HCT116 (cell line): ENCODE measurements around the gene LRP1B.

Experiments used
- EZH2 ChIP-seq: fragments of 200-600 bp; sonication (generic); IDR thresholded peaks from 2 replicates; pipeline ENCODE4 v1.6.1; 2017; ENCODE audit warnings: antibody characterized with exemption, mixed run types
- EZH2phosphoT487 ChIP-seq: fragments of 200-600 bp; IDR thresholded peaks from 2 replicates; pipeline ENCODE4 v1.6.1; 2018; ENCODE audit warnings: antibody characterized with exemption, borderline replicate concordance
- MAX ChIP-seq: IDR thresholded peaks from 2 replicates; pipeline ENCODE4 v1.6.1; 2012
- POLR2A ChIP-seq: IDR thresholded peaks from 2 replicates; pipeline ENCODE4 v1.7.0; 2011; ENCODE audit warnings: borderline replicate concordance; ENCODE audit not compliant: insufficient read depth, insufficient read length; ENCODE audit errors: extremely low read depth
- POLR2AphosphoS5 ChIP-seq: IDR thresholded peaks from 2 replicates; pipeline ENCODE4 v1.6.1; 2011; ENCODE audit warnings: mild to moderate bottlenecking, low read depth, low read length, moderate library complexity
- REST ChIP-seq: IDR thresholded peaks from 2 replicates; pipeline ENCODE4 v1.6.1; 2012; ENCODE audit warnings: low read depth
- SRF ChIP-seq: IDR thresholded peaks from 2 replicates; pipeline ENCODE4 v1.6.1; 2012; ENCODE audit warnings: low read depth
- YY1 ChIP-seq: IDR thresholded peaks from 2 replicates; pipeline ENCODE4 v1.6.1; 2011; ENCODE audit warnings: low read length, low read depth, moderate library complexity, mild to moderate bottlenecking; ENCODE audit not compliant: insufficient replicate concordance; ENCODE audit errors: extremely low read depth
- ZNF274 ChIP-seq: fragments of 200-500 bp; sonication (Bioruptor generic); IDR thresholded peaks from 2 replicates; pipeline ENCODE4 v1.6.1; 2014; ENCODE audit warnings: mild to moderate bottlenecking, low read depth, low read length, inconsistent platforms
- TF ChIP-seq, protein P1 (sequence below), 3 experiments: fragments of 200-600 bp in 1 of 3; sonication (generic) in 1 of 3; IDR thresholded peaks in 2 of 3; conservative IDR thresholded peaks in 1 of 3; 2 replicates each; pipeline ENCODE4 v1.5.1; 2012 to 2017; ENCODE audit warnings: low read depth in 2 of 3, low read length in 2 of 3, antibody characterized with exemption in 1 of 3, borderline replicate concordance in 1 of 3, control low read depth in 1 of 3, mild to moderate bottlenecking in 1 of 3, mixed read lengths in 1 of 3, mixed run types in 1 of 3, moderate library complexity in 1 of 3; ENCODE audit not compliant: insufficient read depth in 1 of 3

GRCh38 chr2:140359056-140359771, 1771.6 kb downstream of the LRP1B start:
- TF ChIP-seq REST (no peak), EZH2 (no peak), MAX (no peak), SRF (no peak), POLR2AphosphoS5 (no peak), YY1 (no peak), ZNF274 (no peak), POLR2A (no peak), EZH2phosphoT487 (no peak)
- TF ChIP-seq, protein P1, sequence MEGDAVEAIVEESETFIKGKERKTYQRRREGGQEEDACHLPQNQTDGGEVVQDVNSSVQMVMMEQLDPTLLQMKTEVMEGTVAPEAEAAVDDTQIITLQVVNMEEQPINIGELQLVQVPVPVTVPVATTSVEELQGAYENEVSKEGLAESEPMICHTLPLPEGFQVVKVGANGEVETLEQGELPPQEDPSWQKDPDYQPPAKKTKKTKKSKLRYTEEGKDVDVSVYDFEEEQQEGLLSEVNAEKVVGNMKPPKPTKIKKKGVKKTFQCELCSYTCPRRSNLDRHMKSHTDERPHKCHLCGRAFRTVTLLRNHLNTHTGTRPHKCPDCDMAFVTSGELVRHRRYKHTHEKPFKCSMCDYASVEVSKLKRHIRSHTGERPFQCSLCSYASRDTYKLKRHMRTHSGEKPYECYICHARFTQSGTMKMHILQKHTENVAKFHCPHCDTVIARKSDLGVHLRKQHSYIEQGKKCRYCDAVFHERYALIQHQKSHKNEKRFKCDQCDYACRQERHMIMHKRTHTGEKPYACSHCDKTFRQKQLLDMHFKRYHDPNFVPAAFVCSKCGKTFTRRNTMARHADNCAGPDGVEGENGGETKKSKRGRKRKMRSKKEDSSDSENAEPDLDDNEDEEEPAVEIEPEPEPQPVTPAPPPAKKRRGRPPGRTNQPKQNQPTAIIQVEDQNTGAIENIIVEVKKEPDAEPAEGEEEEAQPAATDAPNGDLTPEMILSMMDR (IDR thresholded peaks at IDR 0.05 in 2 of 3, conservative IDR thresholded peaks at IDR 0.05 in 1 of 3; ENCODE audit: borderline replicate concordance in 1 of 3, insufficient read depth in 1 of 3, low read depth in 2 of 3, low read length in 2 of 3) = no peak
